COLO829 (cell line): ENCODE results near the gene UQCC3.
"Not testable (repeated sequence)": the region's sequence is repeated elsewhere in the genome, so short reads cannot be mapped to it uniquely, and the experiment has no call there.

Source experiments
- DNase-seq: peaks from one replicate; pipeline ENCODE4 v3.0.0; 2012; ENCODE audit warnings: low spot score

UQCC3 gene

GRCh38 chr11:62665599-62666258 lies 5.7 kb upstream of the UQCC3 start:
- no peak for DNase-seq

GRCh38 chr11:62666259-62666926 lies 5.1 kb upstream of the UQCC3 start:
- no peak for DNase-seq

GRCh38 chr11:62667460-62667859 lies 4.0 kb upstream of the UQCC3 start:
- no peak for DNase-seq

- DNase-seq: no peak
Observed at GRCh38 chr11:62669420-62670161, 1.9 kb upstream of the UQCC3 start.

GRCh38 chr11:62671236-62671607 lies 251 bp upstream of the UQCC3 start:
- no peak for DNase-seq

GRCh38 chr11:62673196-62673525 lies 1.7 kb downstream of the UQCC3 start:
- no peak for DNase-seq

- DNase-seq: not testable (repeated sequence)
Observed at GRCh38 chr11:62675415-62675814, 3.9 kb downstream of the UQCC3 start.

GRCh38 chr11:62676698-62677097 lies 5.2 kb downstream of the UQCC3 start:
- DNase-seq: no peak

GRCh38 chr11:62677156-62677555 lies 5.7 kb downstream of the UQCC3 start:
- DNase-seq: no peak

- no peak for DNase-seq
Observed at GRCh38 chr11:62677714-62678113, 6.2 kb downstream of the UQCC3 start.

GRCh38 chr11:62678433-62678769 lies 6.9 kb downstream of the UQCC3 start:
- no peak for DNase-seq

GRCh38 chr11:62678770-62679696 lies 7.6 kb downstream of the UQCC3 start, which contains the start of gene UBXN1:
UBXN1 (minus strand) TSS chr11:62679073; CDS start chr11:62678923, 150 bp downstream.
- DNase-seq: peak; percentile 90

- peak; percentile 79 for DNase-seq
Observed at GRCh38 chr11:62680825-62681240, 9.4 kb downstream of the UQCC3 start.

- no peak for DNase-seq
Observed at GRCh38 chr11:62682518-62682917, 11.0 kb downstream of the UQCC3 start.

GRCh38 chr11:62687508-62688396 lies 16.3 kb downstream of the UQCC3 start:
- DNase-seq: no peak

- DNase-seq: no peak
Observed at GRCh38 chr11:62688491-62688890, 17.0 kb downstream of the UQCC3 start.

- no peak for DNase-seq
Observed at GRCh38 chr11:62689421-62690183, 18.1 kb downstream of the UQCC3 start, which contains the start of gene LRRN4CL. LRRN4CL (minus strand) TSS chr11:62689530; CDS start chr11:62688508, 1,022 bp downstream.

GRCh38 chr11:62693624-62694023 lies 22.2 kb downstream of the UQCC3 start:
- DNase-seq: not testable (repeated sequence)

GRCh38 chr11:62694455-62695167 lies 23.1 kb downstream of the UQCC3 start:
- DNase-seq: peak; percentile 36

- no peak for DNase-seq
Observed at GRCh38 chr11:62702246-62702645, 30.8 kb downstream of the UQCC3 start.
